Endothelial cell of hepatic sinusoid (primary cell): ENCODE data around the gene PLEKHM3.

Experiments used
- in situ Hi-C: cut with HindIII; loops from 2 replicates; pipeline ENCODE4 v1.10.0; 2017; ENCODE audit warnings: low sequenced_read_pairs

PLEKHM3 gene

GRCh38 chr2:207772081-207772843, 253.1 kb downstream of the PLEKHM3 start:
- in situ Hi-C loops: loop anchor here (25.0 kb wide), 1 partner anchor 290 kb away; no protein-coding TSS in a partner anchor

- in situ Hi-C loops: loop anchor here (25.0 kb wide), 1 partner anchor 291 kb away; no protein-coding TSS in a partner anchor
Measured at GRCh38 chr2:207771421-207771820, 253.9 kb downstream of the PLEKHM3 start.
